ENCODE data around the gene HIP1. TPM values are rescaled to one million over a fixed set of nuclear protein-coding genes. Genes with fewer than 3 reads are reported as not detected.
"Not testable (repeated sequence)": the region's sequence is repeated elsewhere in the genome, so short reads cannot be mapped to it uniquely, and the experiment has no call there.

HIP1 gene
- total RNA-seq, 1 donor from 2014 or later, result 22.0 TPM

DNA sequence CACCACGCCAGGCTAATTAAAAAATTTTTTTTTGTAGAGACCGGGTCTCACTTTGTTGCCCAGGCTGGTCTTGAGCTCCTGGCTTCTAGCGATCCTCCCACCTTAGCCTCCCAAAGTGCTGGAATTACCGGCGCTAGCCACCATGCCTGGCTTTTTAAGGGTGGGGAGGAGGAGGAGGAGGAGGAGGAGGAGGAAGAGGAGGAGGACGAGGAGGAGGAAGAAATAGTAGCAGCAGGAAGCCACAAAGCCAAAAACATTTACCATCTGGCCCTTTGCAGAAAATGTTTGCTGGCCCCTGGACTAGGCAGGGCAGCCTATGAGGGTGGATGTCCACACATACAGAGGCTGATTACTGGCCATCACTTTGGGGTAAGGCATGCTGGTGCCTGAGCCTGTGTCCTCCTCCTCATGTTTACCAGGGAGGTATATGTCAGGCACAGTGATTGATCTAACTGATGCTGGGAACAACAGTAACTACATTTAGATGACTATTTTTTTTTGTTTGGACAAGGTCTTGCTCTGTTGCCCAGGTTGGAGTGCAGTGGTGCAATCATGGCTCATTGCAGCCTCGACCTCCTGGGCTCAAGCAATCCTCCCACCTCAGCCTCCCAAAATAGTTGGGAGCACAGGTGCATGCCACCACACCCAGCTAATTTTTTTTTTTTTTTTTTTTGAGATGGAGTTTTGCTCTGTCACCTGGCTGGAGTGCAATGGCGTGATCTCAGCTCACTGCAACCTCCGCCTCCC lies 122.1 kb downstream of the HIP1 start:
- DNase-seq (ENCODE audit: low read depth), result no peak

- no peak for DNase-seq (ENCODE audit: low read depth)
Observed at GRCh38 chr7:75614401-75614800, 124.3 kb downstream of the HIP1 start.

DNA sequence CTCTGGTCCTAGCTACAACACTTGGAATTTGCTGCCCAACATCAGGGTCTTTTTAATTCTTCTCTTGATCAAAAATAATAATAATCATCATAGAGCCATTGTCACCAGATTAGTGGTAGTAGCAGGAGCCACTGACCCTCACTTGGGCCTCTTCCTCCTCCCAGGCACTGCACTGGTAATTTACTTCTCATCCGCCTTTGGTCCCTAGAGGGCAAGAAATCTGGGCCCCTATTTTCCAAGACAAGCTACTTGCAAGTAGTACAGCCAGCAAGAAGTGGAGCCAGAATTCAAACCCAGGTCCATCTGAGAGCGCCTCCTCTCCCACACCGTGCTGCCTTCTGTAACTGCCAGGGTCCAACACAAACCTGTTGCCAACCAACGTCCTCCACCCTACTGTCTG lies 125.4 kb downstream of the HIP1 start:
- DNase-seq (ENCODE audit: low read depth), result no peak

GRCh38 chr7:75611557-75612178 lies 127.1 kb downstream of the HIP1 start:
- DNase-seq (ENCODE audit: low read depth), result peak; percentile 35

- DNase-seq (ENCODE audit: low read depth), result not testable (repeated sequence)
Observed at GRCh38 chr7:75609416-75609815, 129.3 kb downstream of the HIP1 start.

GRCh38 chr7:75608451-75609122 lies 130.2 kb downstream of the HIP1 start:
- DNase-seq (ENCODE audit: low read depth), result no peak

GRCh38 chr7:75604408-75604807 lies 134.3 kb downstream of the HIP1 start:
- no peak for DNase-seq (ENCODE audit: low read depth)

DNA sequence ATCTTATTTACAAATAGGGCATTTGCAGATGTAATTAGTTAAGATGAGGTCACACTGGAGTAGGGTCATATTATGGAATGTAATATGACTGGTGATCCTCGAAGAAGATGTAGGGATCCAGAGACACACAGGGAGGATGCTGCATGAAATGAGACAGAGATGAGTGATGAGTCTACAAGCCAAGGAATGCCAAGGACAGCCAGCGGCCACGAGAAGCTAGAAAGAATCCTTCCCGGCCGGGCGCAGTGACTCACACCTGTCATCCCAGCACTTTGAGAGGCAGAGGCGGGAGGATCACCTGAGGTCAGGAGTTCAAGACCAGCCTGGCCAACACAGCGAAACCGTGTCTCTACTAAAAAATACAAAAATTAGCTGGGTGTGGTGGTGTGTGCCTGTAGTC lies 135.9 kb downstream of the HIP1 start:
- not testable (repeated sequence) for DNase-seq (ENCODE audit: low read depth)

DNA sequence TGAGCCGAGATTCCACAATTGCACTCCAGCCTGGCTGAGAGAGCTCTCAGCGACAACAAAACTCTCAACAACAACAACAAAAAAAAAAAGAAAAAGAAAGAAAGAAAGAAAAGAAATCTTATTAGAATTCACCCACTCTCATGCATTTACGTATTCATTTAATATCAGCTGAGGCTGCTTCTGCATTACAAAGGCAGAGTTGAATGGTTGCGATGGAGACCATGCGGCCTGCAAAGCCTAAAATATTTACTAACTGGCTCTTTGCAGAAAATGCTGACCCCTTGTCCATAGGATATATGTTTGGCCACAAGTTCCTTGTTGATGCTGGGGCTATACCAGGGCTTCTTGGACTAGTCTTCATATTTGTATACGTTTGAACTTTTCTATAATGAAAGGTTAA lies 137.2 kb downstream of the HIP1 start:
- no peak for DNase-seq (ENCODE audit: low read depth)

DNA sequence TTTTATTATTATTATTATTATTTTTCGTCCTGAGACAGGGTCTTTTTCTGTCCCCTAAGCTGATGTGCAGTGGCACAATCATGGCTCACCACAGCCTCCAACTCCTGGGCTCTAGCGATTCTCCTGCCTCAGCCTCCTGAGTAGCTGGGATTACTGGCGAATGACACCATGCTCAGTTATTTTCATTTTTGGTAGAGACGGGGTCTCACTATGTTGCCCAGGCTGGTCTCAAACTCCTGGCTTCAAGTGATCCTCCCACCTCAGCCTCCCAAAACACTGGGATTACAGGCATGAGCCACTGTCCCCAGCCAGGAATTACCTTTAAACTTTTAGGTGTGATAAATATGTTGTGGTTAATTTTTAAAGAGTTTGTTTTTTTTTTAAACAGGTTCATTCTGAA lies 138.0 kb downstream of the HIP1 start:
- not testable (repeated sequence) for DNase-seq (ENCODE audit: low read depth)

DNA sequence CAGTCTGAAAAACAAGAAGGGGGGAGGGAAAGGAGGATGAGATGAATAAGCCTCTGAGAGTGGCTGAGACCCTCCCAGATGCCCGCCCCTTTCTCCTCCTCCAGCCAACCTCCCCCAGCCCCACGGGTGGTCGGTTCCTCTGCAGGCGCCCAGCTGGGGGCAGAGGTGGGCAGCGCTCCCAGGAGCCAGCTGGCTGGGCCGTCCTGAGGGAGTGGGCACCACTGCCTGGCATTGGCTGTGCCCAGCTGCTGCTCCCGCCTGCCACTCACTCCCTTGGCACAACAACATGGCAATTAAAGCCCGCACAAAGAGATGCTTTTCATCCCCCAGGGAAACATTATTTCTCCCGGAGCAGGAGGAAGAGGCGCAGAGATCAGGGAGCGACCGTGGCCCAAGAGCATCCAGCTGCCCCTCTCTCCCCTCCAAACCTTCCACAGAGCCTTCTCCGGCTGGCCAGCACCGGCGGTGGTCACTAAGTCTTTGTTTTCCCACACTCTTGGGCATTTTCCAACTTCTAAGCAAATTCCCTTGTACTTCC lies 139.4 kb downstream of the HIP1 start:
- DNase-seq (ENCODE audit: low read depth), result no peak

DNA sequence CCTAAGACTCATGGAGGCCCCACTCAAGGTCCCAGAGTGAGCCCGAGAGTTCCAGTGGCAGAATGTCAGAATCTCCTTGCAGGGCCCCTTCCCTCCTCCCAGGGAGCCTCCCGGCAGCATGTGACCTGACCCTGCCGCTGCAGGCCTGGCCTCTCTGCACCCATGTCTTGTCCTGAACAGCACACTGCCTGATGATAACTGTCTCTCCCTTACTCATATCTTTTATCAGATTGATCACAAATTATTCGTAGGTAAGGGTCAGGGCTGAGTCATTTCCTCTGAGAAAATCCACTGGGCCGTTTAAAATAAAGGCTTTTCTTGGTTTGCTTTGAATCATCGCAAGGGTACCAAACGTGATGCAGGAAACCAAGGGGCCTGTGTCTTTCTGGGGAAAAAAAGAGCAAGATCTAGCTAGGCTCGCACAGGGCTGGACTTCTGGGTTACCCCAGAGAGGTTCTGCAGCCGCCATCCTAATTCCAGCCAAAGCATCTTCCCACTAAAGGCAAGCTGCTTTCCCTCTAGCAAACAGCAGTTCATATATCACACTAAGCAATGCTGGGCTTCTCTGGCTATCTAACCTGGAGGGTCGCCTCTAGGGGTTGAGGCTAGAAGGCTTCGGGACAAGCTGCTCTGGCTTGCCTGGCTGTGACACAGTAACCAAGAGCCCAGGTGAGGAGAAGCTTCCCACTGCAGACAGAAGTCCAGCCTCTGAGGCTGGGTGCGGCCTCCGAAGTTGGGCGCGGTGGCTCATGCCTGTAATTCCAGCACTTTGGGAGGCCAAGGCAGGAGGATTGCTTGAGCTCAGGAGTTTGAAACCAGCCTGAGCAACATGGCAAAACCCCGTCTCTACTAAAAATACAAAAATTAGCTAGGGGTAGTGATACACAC lies 141.8 kb downstream of the HIP1 start:
- DNase-seq (ENCODE audit: low read depth), result peak; percentile 31

DNA sequence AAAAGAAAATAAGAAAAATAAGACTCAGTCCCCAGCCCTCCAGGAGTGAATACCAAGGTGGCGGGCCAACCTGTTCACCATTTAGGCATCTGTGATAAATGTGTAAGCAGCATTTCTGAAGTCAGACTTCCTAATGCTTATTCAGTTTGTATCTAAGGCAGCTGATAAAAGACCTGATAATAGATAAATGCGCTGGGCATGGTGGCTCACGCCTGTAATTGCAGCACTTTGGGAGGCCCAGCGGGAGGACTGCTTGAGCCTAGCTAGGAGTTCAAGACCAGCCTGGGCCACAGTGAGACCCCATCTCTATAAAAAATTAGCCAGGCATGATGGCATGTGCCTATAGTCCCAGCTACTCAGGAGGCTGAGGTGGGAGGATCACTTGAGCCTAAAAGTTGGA lies 143.0 kb downstream of the HIP1 start:
- DNase-seq (ENCODE audit: low read depth), result no peak

DNA sequence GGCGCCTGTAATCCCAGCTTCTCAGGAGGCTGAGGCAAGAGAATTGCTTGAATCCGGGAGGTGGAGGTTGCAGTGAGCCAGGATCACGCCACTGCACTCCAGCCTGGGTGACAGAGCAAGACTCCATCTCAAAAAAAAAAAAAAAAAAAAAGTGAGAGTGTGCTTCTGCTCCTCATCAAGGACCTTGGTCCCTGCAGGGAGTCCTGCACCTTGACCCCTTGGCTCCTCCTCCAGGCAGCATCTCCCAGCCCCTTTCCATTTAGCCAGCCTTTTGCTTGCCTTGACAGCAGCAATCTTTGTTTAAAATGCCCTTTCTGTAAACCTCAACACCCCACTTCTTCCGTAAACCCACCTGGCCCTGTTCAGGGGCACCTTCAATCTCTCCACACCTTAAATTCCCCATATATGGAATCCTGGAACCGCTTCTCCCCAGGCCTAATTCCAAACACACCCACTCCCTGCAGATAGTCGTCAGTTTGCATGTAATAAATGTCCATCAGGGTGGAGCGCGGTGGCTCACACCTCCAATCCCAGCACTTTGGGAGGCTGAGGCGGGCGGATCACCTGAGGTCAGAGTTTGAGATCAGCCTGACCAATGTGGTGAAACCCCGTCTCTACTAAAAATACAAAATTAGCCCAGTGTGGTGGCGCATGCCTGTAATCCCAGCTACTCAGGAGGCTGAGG lies 145.1 kb downstream of the HIP1 start:
- not testable (repeated sequence) for DNase-seq (ENCODE audit: low read depth)

DNA sequence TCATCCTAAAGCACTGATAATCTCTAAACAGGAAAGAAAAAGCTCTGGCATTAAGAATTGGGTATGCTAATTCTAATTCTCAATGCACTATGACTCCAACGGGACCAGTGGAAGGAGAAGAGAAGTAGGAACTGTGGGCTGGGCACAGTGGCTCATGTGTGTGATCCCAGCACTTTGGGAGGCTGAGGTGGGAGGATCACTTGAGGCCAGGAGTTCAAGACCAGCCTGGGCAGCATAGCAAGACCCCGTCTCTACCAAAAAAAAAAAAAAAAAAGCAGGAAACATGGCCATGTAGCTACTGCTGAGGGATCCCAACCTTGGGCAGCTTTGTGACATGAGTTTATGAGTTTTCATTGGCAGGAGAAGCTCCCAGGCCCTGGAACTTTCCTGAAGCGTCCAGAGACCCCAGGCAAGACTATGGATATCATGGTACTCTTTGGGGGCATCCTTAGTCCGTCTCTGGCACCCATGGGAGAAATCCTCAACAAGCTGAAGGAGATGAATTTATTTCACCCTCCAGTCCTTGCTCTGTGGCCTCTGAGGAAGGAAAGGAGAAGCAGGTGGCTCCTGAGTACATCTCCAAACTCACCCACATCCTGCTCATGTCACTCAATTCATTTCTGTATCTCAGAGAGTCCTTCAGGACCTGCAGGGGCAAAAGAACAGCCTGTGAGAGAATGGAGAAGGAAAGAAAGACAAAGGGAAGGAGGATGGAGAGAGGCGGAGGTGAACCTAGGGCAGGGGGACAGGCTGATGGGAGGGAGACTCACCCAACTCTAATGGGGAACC lies 147.1 kb downstream of the HIP1 start:
- no peak for DNase-seq (ENCODE audit: low read depth)

GRCh38 chr7:75590373-75591005 lies 148.3 kb downstream of the HIP1 start:
- DNase-seq (ENCODE audit: low read depth), result no peak

DNA sequence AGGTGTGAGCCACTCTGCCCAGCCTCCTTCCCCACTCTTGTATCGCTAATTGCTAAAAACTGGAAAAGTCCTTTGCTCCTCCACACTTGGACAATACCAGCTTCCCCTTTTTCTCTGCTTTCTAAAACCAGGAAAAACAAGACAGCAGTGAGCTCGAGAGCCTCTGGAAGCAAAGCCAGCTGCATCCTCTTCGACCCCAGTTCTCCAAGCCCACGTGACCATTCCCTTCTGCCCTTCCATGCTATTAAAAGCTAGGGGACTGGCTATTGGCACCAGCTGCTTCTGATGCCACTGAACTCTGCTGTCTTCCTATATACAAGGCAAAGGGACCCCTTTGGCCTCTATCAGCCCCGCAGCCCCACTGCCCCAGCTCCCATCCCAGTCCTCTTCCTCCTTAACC lies 154.4 kb downstream of the HIP1 start:
- no peak for DNase-seq (ENCODE audit: low read depth)

GRCh38 chr7:75583255-75583654 lies 155.5 kb downstream of the HIP1 start:
- no peak for DNase-seq (ENCODE audit: low read depth)

DNA sequence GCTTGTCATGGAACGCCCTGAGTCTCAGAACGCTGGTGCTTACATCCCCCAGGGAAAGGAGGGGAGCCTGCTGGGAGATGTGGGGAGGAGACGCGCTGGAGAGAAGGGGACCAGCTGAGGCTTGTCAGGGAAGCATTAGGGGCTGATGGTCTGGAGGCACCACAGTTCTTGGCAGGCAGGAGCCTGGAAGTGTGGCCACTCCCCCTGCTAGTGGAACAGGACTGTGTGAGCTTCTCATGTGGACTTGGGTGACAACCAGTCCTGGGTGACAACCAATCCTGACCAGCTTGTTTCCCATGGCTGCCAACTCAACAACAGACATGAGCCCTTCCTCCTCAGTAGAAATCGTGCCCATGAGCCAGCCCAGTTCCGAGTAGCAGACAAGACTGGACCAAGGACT lies 158.8 kb downstream of the HIP1 start:
- DNase-seq (ENCODE audit: low read depth), result no peak

GRCh38 chr7:75578081-75578480 lies 160.7 kb downstream of the HIP1 start:
- no peak for DNase-seq (ENCODE audit: low read depth)

Data from renal cortical epithelial cell (primary cell).